CD1c-positive myeloid dendritic cell (primary cell): ENCODE results near the gene CNGA4.
"Not testable (repeated sequence)": the region's sequence is repeated elsewhere in the genome, so short reads cannot be mapped to it uniquely, and the experiment has no call there.

ENCODE experiments used
- DNase-seq: peaks from one replicate; pipeline ENCODE4 v3.0.0-alpha.2; 2016; ENCODE audit errors: extremely low spot score

The CNGA4 gene

GRCh38 chr11:6225896-6226295 lies 13.0 kb upstream of the CNGA4 start:
- DNase-seq: peak; percentile 43

GRCh38 chr11:6228520-6228919 lies 10.4 kb upstream of the CNGA4 start:
- DNase-seq: no peak

GRCh38 chr11:6229911-6230310 lies 9.0 kb upstream of the CNGA4 start:
- peak; percentile 33 for DNase-seq

- DNase-seq: no peak
Observed at GRCh38 chr11:6232899-6233298, 6.0 kb upstream of the CNGA4 start.

GRCh38 chr11:6233984-6234386 lies 4.9 kb upstream of the CNGA4 start:
- peak; percentile 4 for DNase-seq

GRCh38 chr11:6234387-6235107 lies 4.3 kb upstream of the CNGA4 start, which contains the start of gene FHIP1B:
Gene FHIP1B (minus strand): TSS chr11:6234636. CDS start chr11:6224516, 10,120 bp downstream.
- peak; percentile 99 for DNase-seq

GRCh38 chr11:6237266-6237665 lies 1.6 kb upstream of the CNGA4 start:
- peak; percentile 77 for DNase-seq

GRCh38 chr11:6237761-6238302 lies 1.1 kb upstream of the CNGA4 start:
- DNase-seq: no peak

- no peak for DNase-seq
Observed at GRCh38 chr11:6240139-6240538, 1.2 kb downstream of the CNGA4 start.

GRCh38 chr11:6240781-6241180 lies 1.9 kb downstream of the CNGA4 start:
- peak; percentile 47 for DNase-seq

GRCh38 chr11:6241316-6241715 lies 2.4 kb downstream of the CNGA4 start:
- DNase-seq: no peak

GRCh38 chr11:6245536-6245935 lies 6.6 kb downstream of the CNGA4 start:
- no peak for DNase-seq

GRCh38 chr11:6248248-6248647 lies 9.4 kb downstream of the CNGA4 start:
- DNase-seq: no peak

- DNase-seq: not testable (repeated sequence)
Observed at GRCh38 chr11:6248897-6249296, 10.0 kb downstream of the CNGA4 start.

GRCh38 chr11:6249770-6250555 lies 11.1 kb downstream of the CNGA4 start:
- no peak for DNase-seq

GRCh38 chr11:6251120-6251733 lies 12.3 kb downstream of the CNGA4 start:
- peak; percentile 41 for DNase-seq

GRCh38 chr11:6251990-6252473 lies 13.1 kb downstream of the CNGA4 start:
- no peak for DNase-seq

- no peak for DNase-seq
Observed at GRCh38 chr11:6253197-6253596, 14.3 kb downstream of the CNGA4 start.

- no peak for DNase-seq
Observed at GRCh38 chr11:6258141-6258540, 19.3 kb downstream of the CNGA4 start.

GRCh38 chr11:6258571-6259081 lies 19.7 kb downstream of the CNGA4 start:
- peak; percentile 40 for DNase-seq

GRCh38 chr11:6260207-6260726 lies 21.4 kb downstream of the CNGA4 start:
- no peak for DNase-seq

GRCh38 chr11:6263662-6264061 lies 24.8 kb downstream of the CNGA4 start:
- no peak for DNase-seq
